Esophagus (tissue), 2 donors: Measurements from ENCODE around the gene ELOVL5. TPM values are rescaled to one million over a fixed set of nuclear protein-coding genes. Genes with fewer than 3 reads are reported as not detected.
A peak's percentile ranks its signal among the peaks of the same experiment; 100 is the strongest.
"Not testable (repeated sequence)": the region's sequence is repeated elsewhere in the genome, so short reads cannot be mapped to it uniquely, and the experiment has no call there.

Experiments
- H3K27ac ChIP-seq, 2 donors: one replicate each; pipeline ENCODE4 v1.5.1; 2013; ENCODE audit warnings: low read depth in 2 of 2, mild to moderate bottlenecking in 2 of 2, inconsistent platforms in 1 of 2, low read length in 1 of 2, moderate library complexity in 1 of 2
- H3K27me3 ChIP-seq, 2 donors: one replicate each; pipeline ENCODE4 v1.6.1; 2013; ENCODE audit warnings: low read length in 2 of 2, control low read depth in 1 of 2, mild to moderate bottlenecking in 1 of 2; ENCODE audit not compliant: insufficient read depth in 2 of 2, control insufficient read depth in 1 of 2
- H3K36me3 ChIP-seq, 2 donors: one replicate each; pipeline ENCODE4 v1.6.1; 2013; ENCODE audit warnings: low read length in 1 of 2; ENCODE audit not compliant: control insufficient read depth in 2 of 2, insufficient read depth in 2 of 2
- H3K4me1 ChIP-seq, 2 donors: one replicate each; pipeline ENCODE4 v1.6.1; 2013; ENCODE audit warnings: low read length in 1 of 2; ENCODE audit not compliant: control insufficient read depth in 2 of 2, insufficient read depth in 2 of 2
- H3K4me3 ChIP-seq, 2 donors: one replicate each; pipeline ENCODE4 v1.5.1; 2013; ENCODE audit warnings: low read length in 2 of 2, mild to moderate bottlenecking in 2 of 2, low read depth in 1 of 2, moderate library complexity in 1 of 2
- H3K9me3 ChIP-seq, 2 donors: one replicate each; pipeline ENCODE4 v1.6.1; 2013; ENCODE audit warnings: mild to moderate bottlenecking in 2 of 2, low read depth in 1 of 2, low read length in 1 of 2, moderate library complexity in 1 of 2; ENCODE audit not compliant: control insufficient read depth in 2 of 2, insufficient read depth in 1 of 2
- WGBS, 2 donors: extraction: QIAGEN DNeasy Blood & Tissue Kit; methylation state at CpG; one replicate each; pipeline ENCODE4 v1.1.7; 2013; 5-methylcytosine and 5-hydroxymethylcytosine counted together
- polyA plus RNA-seq, 2 donors: library from polyadenylated mRNA; stranded (reverse); fragments of 200-250 nt; gene quantifications; one replicate each; pipeline ENCODE4 v1.2.3, GENCODE V29; 2013
- donor health status: healthy with polysubstance abuse.
- donor health status: Bipolar disorder and iron deficiency.

The ELOVL5 gene
- polyA plus RNA-seq, result 10 to 100 TPM in 1 of 2 donors, 1 to 10 TPM in 1; 9.5 to 20.1 TPM

GRCh38 chr6:53348371-53349208, at the start of gene ELOVL5:
Gene ELOVL5, minus strand, starts transcription at chr6:53348950. Its CDS starts 53,251 bp downstream, at chr6:53295699.
- Histone ChIP-seq H3K9me3 (no peaks in the 10 kb centered on the region), H3K36me3 (no peaks in the 10 kb centered on the region), H3K4me3 (peak within 1 kb of the TSS; percentile 82 to 95), H3K27ac (peak within 1 kb of the TSS; percentile 89 to 97), H3K4me1 (no peaks in the 10 kb centered on the region), H3K27me3 (no peaks in the 10 kb centered on the region)
- WGBS, 2 donors, result 1% methylated on average over 96 to 101 of the region's 101 CpGs

GRCh38 chr6:53397283-53397682, 48.5 kb upstream of the ELOVL5 start:
- Histone ChIP-seq H3K27me3 (no peaks in the 10 kb centered on the region), H3K27ac (no peak overlapping the region), H3K4me1 (no peaks in the 10 kb centered on the region), H3K9me3 (no peaks in the 10 kb centered on the region), H3K36me3 (no peaks in the 10 kb centered on the region), H3K4me3 (no peak overlapping the region)
- WGBS, 2 donors, result 79 to 82% methylated on average over 3 of the region's 3 CpGs

GRCh38 chr6:53395986-53396385, 47.2 kb upstream of the ELOVL5 start:
- Histone ChIP-seq H3K36me3 (no peaks in the 10 kb centered on the region), H3K27me3 (no peaks in the 10 kb centered on the region), H3K4me1 (no peaks in the 10 kb centered on the region), H3K27ac (no peak overlapping the region), H3K4me3 (no peak overlapping the region), H3K9me3 (no peaks in the 10 kb centered on the region)

- no peak overlapping the region for H3K27ac ChIP-seq
- WGBS, 2 donors, result 85 to 91% methylated on average over 3 of the region's 3 CpGs
- H3K4me1 ChIP-seq, result no peaks in the 10 kb centered on the region
- no peak overlapping the region for H3K4me3 ChIP-seq
- H3K27me3 ChIP-seq, result no peaks in the 10 kb centered on the region
- H3K9me3 ChIP-seq, result no peaks in the 10 kb centered on the region
- H3K36me3 ChIP-seq, result no peaks in the 10 kb centered on the region
Observed at GRCh38 chr6:53394704-53395103, 46.0 kb upstream of the ELOVL5 start.

- WGBS, 2 donors, result 78% methylated on average over 3 of the region's 3 CpGs
- H3K27me3 ChIP-seq, result no peaks in the 10 kb centered on the region
- H3K4me1 ChIP-seq, result no peaks in the 10 kb centered on the region
- H3K4me3 ChIP-seq, result no peak overlapping the region
- no peaks in the 10 kb centered on the region for H3K9me3 ChIP-seq
- H3K27ac ChIP-seq, result no peak overlapping the region
- H3K36me3 ChIP-seq, result no peaks in the 10 kb centered on the region
Observed at GRCh38 chr6:53391170-53391569, 42.4 kb upstream of the ELOVL5 start.

- H3K4me3 ChIP-seq, result no peak overlapping the region
- H3K27me3 ChIP-seq, result no peaks in the 10 kb centered on the region
- H3K4me1 ChIP-seq, result no peaks in the 10 kb centered on the region
- no peaks in the 10 kb centered on the region for H3K36me3 ChIP-seq
- H3K27ac ChIP-seq, result no peak overlapping the region
- WGBS, 2 donors, result 82 to 97% methylated on average over 3 of the region's 3 CpGs
- no peaks in the 10 kb centered on the region for H3K9me3 ChIP-seq
Observed at GRCh38 chr6:53390010-53390409, 41.3 kb upstream of the ELOVL5 start.

- 82 to 85% methylated on average over 3 of the region's 3 CpGs for WGBS, 2 donors
- H3K9me3 ChIP-seq, H3K4me3 ChIP-seq, H3K36me3 ChIP-seq, H3K27me3 ChIP-seq, H3K27ac ChIP-seq, H3K4me1 ChIP-seq: not testable (repeated sequence)
Observed at GRCh38 chr6:53388615-53389014, 39.9 kb upstream of the ELOVL5 start.

GRCh38 chr6:53382421-53382820, 33.7 kb upstream of the ELOVL5 start:
- no peak overlapping the region for H3K27ac ChIP-seq
- no peaks in the 10 kb centered on the region for H3K27me3 ChIP-seq
- no peaks in the 10 kb centered on the region for H3K4me1 ChIP-seq
- WGBS, 2 donors, result 77 to 87% methylated on average over 5 of the region's 5 CpGs
- H3K36me3 ChIP-seq, result no peaks in the 10 kb centered on the region
- no peaks in the 10 kb centered on the region for H3K9me3 ChIP-seq
- H3K4me3 ChIP-seq, result no peak overlapping the region

- 87 to 91% methylated on average over 7 of the region's 7 CpGs for WGBS, 2 donors
- H3K27ac ChIP-seq, result no peak overlapping the region
- no peak overlapping the region for H3K4me3 ChIP-seq
- H3K4me1 ChIP-seq, result no peaks in the 10 kb centered on the region
- no peaks in the 10 kb centered on the region for H3K27me3 ChIP-seq
- H3K36me3 ChIP-seq, result no peaks in the 10 kb centered on the region
- H3K9me3 ChIP-seq, result no peaks in the 10 kb centered on the region
Observed at GRCh38 chr6:53378208-53378607, 29.5 kb upstream of the ELOVL5 start.

- Histone ChIP-seq H3K27me3 (no peaks in the 10 kb centered on the region), H3K4me3 (no peak overlapping the region), H3K9me3 (no peaks in the 10 kb centered on the region), H3K36me3 (no peaks in the 10 kb centered on the region), H3K27ac (no peak overlapping the region), H3K4me1 (no peaks in the 10 kb centered on the region)
- 73 to 83% methylated on average over 3 of the region's 3 CpGs for WGBS, 2 donors
Observed at GRCh38 chr6:53377793-53378192, 29.0 kb upstream of the ELOVL5 start.
